Measurements from ENCODE around the gene UBE2H.

Gene UBE2H

DNA sequence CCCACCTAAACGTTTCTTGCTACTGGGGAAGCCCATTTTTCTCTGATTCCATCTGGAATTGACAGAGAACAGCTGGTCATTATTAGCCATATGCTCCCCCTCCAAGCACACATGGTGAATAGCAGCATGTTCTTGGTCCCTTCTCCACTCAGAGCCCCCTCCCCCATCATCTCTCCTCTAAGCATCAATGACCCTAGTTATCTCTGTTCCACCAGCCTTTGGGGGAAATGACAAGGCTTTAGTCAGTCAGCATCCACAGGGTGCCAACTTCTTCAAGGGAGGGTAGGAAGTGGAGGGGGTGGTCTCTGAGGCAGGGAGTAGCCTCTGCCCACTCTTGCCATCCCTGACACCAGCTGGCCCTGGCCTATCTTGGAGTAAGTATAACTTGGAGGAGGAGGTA, 163.1 kb downstream of the UBE2H start:
- no peak for TF ChIP-seq EZH2phosphoT487 (IDR thresholded peaks at IDR 0.05; ENCODE audit: borderline replicate concordance)
- no peaks in the 10 kb centered on the region for H3K36me3 ChIP-seq (ENCODE audit: insufficient read depth, low read length)
- no peak overlapping the region for H2AFZ ChIP-seq (ENCODE audit: low read length)
- H4K20me1 ChIP-seq (ENCODE audit: insufficient read depth, low read length, poor library complexity, severe bottlenecking): no peaks in the 10 kb centered on the region
- no peak overlapping the region for H3K4me3 ChIP-seq (ENCODE audit: low read length, poor library complexity, severe bottlenecking)
- H3K79me2 ChIP-seq (ENCODE audit: insufficient read depth, low read length): no peaks in the 10 kb centered on the region
- no peaks in the 10 kb centered on the region for H3K4me1 ChIP-seq (ENCODE audit: insufficient read depth, low read length, poor library complexity, severe bottlenecking)
- H3K4me2 ChIP-seq (ENCODE audit: low read depth, low read length, poor library complexity, severe bottlenecking): no peak overlapping the region
- no peaks in the 10 kb centered on the region for H3K9me3 ChIP-seq (ENCODE audit: insufficient read depth, low read depth, low read length)
- H3K9ac ChIP-seq (ENCODE audit: low read depth, low read length, poor library complexity, severe bottlenecking): no peak overlapping the region
- H3K9me2 ChIP-seq (replicated peaks; ENCODE audit: low read depth, low read length): no peaks in the 10 kb centered on the region
- H3K27me3 ChIP-seq (ENCODE audit: insufficient read depth, low read length, poor library complexity, severe bottlenecking): no peaks in the 10 kb centered on the region
- H3F3A ChIP-seq (ENCODE audit: low read depth): no peaks in the 10 kb centered on the region

DNA sequence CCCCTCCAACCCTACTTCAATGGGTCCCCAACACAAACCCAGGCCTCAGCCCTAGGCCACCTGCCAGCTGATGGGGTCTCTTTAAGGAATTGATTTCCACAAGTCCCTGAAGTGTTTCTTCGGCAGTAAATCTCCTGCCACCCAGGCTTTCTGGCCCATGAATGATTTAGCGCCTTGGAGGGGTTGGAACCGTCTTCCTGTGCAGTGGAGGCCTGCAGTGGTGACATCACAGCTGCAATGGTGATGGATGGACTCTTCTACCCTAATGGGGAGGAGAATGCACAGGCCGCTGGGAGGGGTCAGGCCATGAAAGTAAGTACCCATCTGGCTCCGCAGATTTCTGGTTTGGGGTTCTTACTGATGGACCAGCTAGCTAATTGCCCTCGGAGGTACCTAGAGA, 163.8 kb downstream of the UBE2H start:
- no peaks in the 10 kb centered on the region for H3K4me1 ChIP-seq (ENCODE audit: insufficient read depth, low read length, poor library complexity, severe bottlenecking)
- TF ChIP-seq, protein P1, sequence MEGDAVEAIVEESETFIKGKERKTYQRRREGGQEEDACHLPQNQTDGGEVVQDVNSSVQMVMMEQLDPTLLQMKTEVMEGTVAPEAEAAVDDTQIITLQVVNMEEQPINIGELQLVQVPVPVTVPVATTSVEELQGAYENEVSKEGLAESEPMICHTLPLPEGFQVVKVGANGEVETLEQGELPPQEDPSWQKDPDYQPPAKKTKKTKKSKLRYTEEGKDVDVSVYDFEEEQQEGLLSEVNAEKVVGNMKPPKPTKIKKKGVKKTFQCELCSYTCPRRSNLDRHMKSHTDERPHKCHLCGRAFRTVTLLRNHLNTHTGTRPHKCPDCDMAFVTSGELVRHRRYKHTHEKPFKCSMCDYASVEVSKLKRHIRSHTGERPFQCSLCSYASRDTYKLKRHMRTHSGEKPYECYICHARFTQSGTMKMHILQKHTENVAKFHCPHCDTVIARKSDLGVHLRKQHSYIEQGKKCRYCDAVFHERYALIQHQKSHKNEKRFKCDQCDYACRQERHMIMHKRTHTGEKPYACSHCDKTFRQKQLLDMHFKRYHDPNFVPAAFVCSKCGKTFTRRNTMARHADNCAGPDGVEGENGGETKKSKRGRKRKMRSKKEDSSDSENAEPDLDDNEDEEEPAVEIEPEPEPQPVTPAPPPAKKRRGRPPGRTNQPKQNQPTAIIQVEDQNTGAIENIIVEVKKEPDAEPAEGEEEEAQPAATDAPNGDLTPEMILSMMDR (conservative IDR thresholded peaks at IDR 0.05; ENCODE audit: low read length): no peak
- no peak for TF ChIP-seq EZH2phosphoT487 (IDR thresholded peaks at IDR 0.05; ENCODE audit: borderline replicate concordance)
- no peaks in the 10 kb centered on the region for H3K9me3 ChIP-seq (ENCODE audit: insufficient read depth, low read depth, low read length)
- no peak overlapping the region for H3K4me2 ChIP-seq (ENCODE audit: low read depth, low read length, poor library complexity, severe bottlenecking)
- H3K4me3 ChIP-seq (ENCODE audit: low read length, poor library complexity, severe bottlenecking): no peak overlapping the region
- no peak overlapping the region for H2AFZ ChIP-seq (ENCODE audit: low read length)
- H3K9me2 ChIP-seq (replicated peaks; ENCODE audit: low read depth, low read length): no peaks in the 10 kb centered on the region
- no peaks in the 10 kb centered on the region for H3K27me3 ChIP-seq (ENCODE audit: insufficient read depth, low read length, poor library complexity, severe bottlenecking)
- no peaks in the 10 kb centered on the region for H3F3A ChIP-seq (ENCODE audit: low read depth)
- no peaks in the 10 kb centered on the region for H3K36me3 ChIP-seq (ENCODE audit: insufficient read depth, low read length)
- no peaks in the 10 kb centered on the region for H3K79me2 ChIP-seq (ENCODE audit: insufficient read depth, low read length)
- no peak overlapping the region for H3K9ac ChIP-seq (ENCODE audit: low read depth, low read length, poor library complexity, severe bottlenecking)
- H4K20me1 ChIP-seq (ENCODE audit: insufficient read depth, low read length, poor library complexity, severe bottlenecking): no peaks in the 10 kb centered on the region

DNA sequence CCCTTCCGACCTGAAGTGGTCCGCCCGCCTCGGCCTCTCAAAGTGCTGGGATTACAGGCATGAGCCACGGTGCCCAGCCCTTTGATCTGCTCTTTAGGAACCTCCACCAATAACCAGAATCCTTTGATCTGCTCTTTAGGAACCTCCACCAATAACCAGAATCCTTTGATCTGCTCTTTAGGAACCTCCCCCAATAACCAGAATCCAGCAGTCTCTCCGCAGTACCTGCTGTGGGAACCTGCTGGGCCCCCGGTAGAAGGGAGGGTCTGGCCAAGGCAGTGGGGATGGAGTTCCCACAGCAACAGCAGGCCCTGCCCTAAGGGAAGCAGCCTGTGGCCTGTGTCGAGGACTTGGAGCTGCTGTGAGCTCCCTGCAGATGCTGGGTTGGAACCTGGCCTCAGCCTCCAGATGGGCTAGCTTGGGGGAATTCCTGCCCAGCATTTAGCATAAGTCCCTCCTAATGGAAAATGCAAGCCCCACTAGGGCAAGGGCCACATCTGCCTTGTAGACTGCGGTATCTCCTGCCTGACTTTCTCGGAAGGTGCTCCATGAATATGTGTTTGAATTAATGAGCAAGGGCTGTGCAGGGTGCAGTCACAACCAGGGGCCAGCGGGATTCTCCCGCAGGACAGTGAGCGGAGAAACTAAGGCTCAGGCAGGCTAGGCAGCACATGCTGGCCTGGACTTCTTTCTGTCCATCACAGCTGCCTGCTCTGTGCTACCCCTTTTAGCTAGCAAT, 165.8 kb downstream of the UBE2H start:
- no peaks in the 10 kb centered on the region for H4K20me1 ChIP-seq (ENCODE audit: insufficient read depth, low read length, poor library complexity, severe bottlenecking)
- no peak overlapping the region for H3K9ac ChIP-seq (ENCODE audit: low read depth, low read length, poor library complexity, severe bottlenecking)
- no peaks in the 10 kb centered on the region for H3K27me3 ChIP-seq (ENCODE audit: insufficient read depth, low read length, poor library complexity, severe bottlenecking)
- H3K4me3 ChIP-seq (ENCODE audit: low read length, poor library complexity, severe bottlenecking): no peak overlapping the region
- H3K9me3 ChIP-seq (ENCODE audit: insufficient read depth, low read depth, low read length): no peaks in the 10 kb centered on the region
- no peaks in the 10 kb centered on the region for H3K4me1 ChIP-seq (ENCODE audit: insufficient read depth, low read length, poor library complexity, severe bottlenecking)
- no peaks in the 10 kb centered on the region for H3K9me2 ChIP-seq (replicated peaks; ENCODE audit: low read depth, low read length)
- TF ChIP-seq EZH2phosphoT487 (IDR thresholded peaks at IDR 0.05; ENCODE audit: borderline replicate concordance): no peak
- TF ChIP-seq, protein P1 (conservative IDR thresholded peaks at IDR 0.05; ENCODE audit: low read length): no peak
- H3K79me2 ChIP-seq (ENCODE audit: insufficient read depth, low read length): no peaks in the 10 kb centered on the region
- no peaks in the 10 kb centered on the region for H3F3A ChIP-seq (ENCODE audit: low read depth)
- no peak overlapping the region for H2AFZ ChIP-seq (ENCODE audit: low read length)
- no peaks in the 10 kb centered on the region for H3K36me3 ChIP-seq (ENCODE audit: insufficient read depth, low read length)
- no peak overlapping the region for H3K4me2 ChIP-seq (ENCODE audit: low read depth, low read length, poor library complexity, severe bottlenecking)

Data from Loucy (cell line).